H1 (cell line): Measurements from ENCODE around the gene TAGLN3. TPM values are rescaled to one million over a fixed set of nuclear protein-coding genes. Genes with fewer than 3 reads are reported as not detected.

Experiments used
- CTCF ChIA-PET: fragments of 300-600 bp; sonication (Branson Sonifier 250); formaldehyde crosslinking; loops from one replicate; lab custom pipeline; 2021; ENCODE audit not compliant: partially characterized antibody; lab: Charles Lee
- POLR2A ChIA-PET: fragments of 300-600 bp; sonication (Branson Sonifier 250); formaldehyde crosslinking; loops from one replicate; lab custom pipeline; 2021; ENCODE audit warnings: inconsistent platforms; ENCODE audit not compliant: partially characterized antibody; lab: Charles Lee
- DNase-seq, 2 experiments: peaks; one replicate each; pipeline versions ENCODE4 v3.0.0 to v3.0.0-alpha.2; 2010 to 2022; ENCODE audit warnings: low spot score in 2 of 2, low read depth in 1 of 2, mixed read lengths in 1 of 2
- FAIRE-seq: peaks from 2 replicates; lab custom pipeline; 2011; peaks lifted over from hg19 to GRCh38; lab: Jason Lieb, UNC
- H2AFZ ChIP-seq: 2 replicates; pipeline ENCODE4 v1.8.1; 2012; ENCODE audit warnings: low read length, inconsistent platforms
- H2AK5ac ChIP-seq: 2 replicates; pipeline ENCODE4 v1.6.1; 2013; ENCODE audit warnings: low read depth, low read length
- H2BK120ac ChIP-seq: replicated peaks from 2 replicates; pipeline ENCODE3; 2013; ENCODE audit warnings: low read depth, low read length, inconsistent platforms
- H2BK12ac ChIP-seq: 2 replicates; pipeline ENCODE4 v1.6.1; 2013; ENCODE audit warnings: low read depth, low read length
- H2BK15ac ChIP-seq: 2 replicates; pipeline ENCODE4 v1.6.1; 2013; ENCODE audit warnings: low read length
- H2BK20ac ChIP-seq: 2 replicates; pipeline ENCODE4 v1.6.1; 2013; ENCODE audit warnings: low read length
- H2BK5ac ChIP-seq: 2 replicates; pipeline ENCODE4 v1.6.1; 2013; ENCODE audit warnings: low read depth, low read length
- H3K14ac ChIP-seq: 2 replicates; pipeline ENCODE4 v1.6.1; 2013; ENCODE audit warnings: inconsistent platforms; ENCODE audit not compliant: insufficient read length
- H3K18ac ChIP-seq: 2 replicates; pipeline ENCODE4 v1.6.1; 2013; ENCODE audit warnings: low read length; ENCODE audit errors: extremely low read depth
- H3K23ac ChIP-seq: 2 replicates; pipeline ENCODE4 v1.6.1; 2013; ENCODE audit warnings: inconsistent platforms; ENCODE audit not compliant: insufficient read length
- H3K23me2 ChIP-seq: 2 replicates; pipeline ENCODE4 v1.6.1; 2013; ENCODE audit warnings: low read depth, low read length
- H3K27ac ChIP-seq: 2 replicates; pipeline ENCODE4 v1.6.1; 2011; ENCODE audit warnings: low read depth, low read length, inconsistent platforms
- H3K27me3 ChIP-seq, 4 experiments: replicated peaks in 1 of 4; 1 replicate in 1 of 4; 2 replicates in 3 of 4; pipeline versions ENCODE4 v1.6.1 to v1.8.1; 2011 to 2013; ENCODE audit warnings: low read length in 3 of 4, mild to moderate bottlenecking in 3 of 4, inconsistent platforms in 2 of 4, mixed read lengths in 2 of 4, moderate library complexity in 1 of 4; ENCODE audit not compliant: control insufficient read depth in 3 of 4, insufficient read depth in 3 of 4; ENCODE audit errors: extremely low read depth in 1 of 4
- H3K36me3 ChIP-seq, 4 experiments: 2 replicates each; pipeline versions ENCODE4 v1.6.1 to v1.8.1; 2011 to 2013; ENCODE audit warnings: mild to moderate bottlenecking in 4 of 4, low read length in 3 of 4, moderate library complexity in 2 of 4, control low read depth in 1 of 4, inconsistent platforms in 1 of 4; ENCODE audit not compliant: insufficient read depth in 4 of 4, control insufficient read depth in 2 of 4
- H3K4ac ChIP-seq: replicated peaks from 2 replicates; pipeline ENCODE3; 2013; ENCODE audit warnings: low read length, low read depth, mixed read lengths, inconsistent platforms; ENCODE audit not compliant: insufficient read length
- H3K4me1 ChIP-seq, 4 experiments: replicated peaks in 1 of 4; 1 replicate in 1 of 4; 2 replicates in 3 of 4; pipeline versions ENCODE4 v1.6.1 to v1.8.1; 2011 to 2013; ENCODE audit warnings: low read length in 3 of 4, inconsistent platforms in 2 of 4, mixed read lengths in 1 of 4; ENCODE audit not compliant: insufficient read depth in 4 of 4, control insufficient read depth in 3 of 4
- H3K4me2 ChIP-seq, 2 experiments: 2 replicates each; pipeline versions ENCODE4 v1.6.1 to v1.8.1; 2011 to 2013; ENCODE audit warnings: low read depth in 2 of 2, low read length in 2 of 2, control low read depth in 1 of 2, inconsistent platforms in 1 of 2, mild to moderate bottlenecking in 1 of 2; ENCODE audit not compliant: insufficient read depth in 1 of 2
- H3K4me3 ChIP-seq, 4 experiments: fragments of 200-600, 300-600 bp in 1 of 4; sonication (generic), shearing (Covaris generic), sonication (Bioruptor Twin) in 1 of 4; 2 replicates each; pipeline versions ENCODE4 v1.5.1 to v1.8.1; 2011 to 2016; ENCODE audit warnings: low read length in 4 of 4, low read depth in 3 of 4, control low read depth in 2 of 4, inconsistent platforms in 2 of 4, mild to moderate bottlenecking in 2 of 4, mixed read lengths in 1 of 4, moderate library complexity in 1 of 4; ENCODE audit not compliant: insufficient read depth in 2 of 4; ENCODE audit errors: extremely low read depth in 1 of 4
- H3K56ac ChIP-seq: replicated peaks from 2 replicates; pipeline ENCODE3; 2013; ENCODE audit warnings: low read depth, mild to moderate bottlenecking, mixed read lengths, low read length, inconsistent platforms; ENCODE audit not compliant: insufficient read length
- H3K79me1 ChIP-seq: 2 replicates; pipeline ENCODE4 v1.6.1; 2013; ENCODE audit warnings: low read depth, low read length, control low read depth
- H3K79me2 ChIP-seq, 2 experiments: 2 replicates each; pipeline versions ENCODE4 v1.6.1 to v1.8.1; 2012 to 2013; ENCODE audit warnings: low read length in 2 of 2, mild to moderate bottlenecking in 2 of 2, inconsistent platforms in 1 of 2; ENCODE audit not compliant: insufficient read depth in 2 of 2, control insufficient read depth in 1 of 2
- H3K9ac ChIP-seq, 4 experiments: replicated peaks in 1 of 4; 1 replicate in 1 of 4; 2 replicates in 3 of 4; pipeline versions ENCODE4 v1.6.1 to v1.8.1; 2011 to 2013; ENCODE audit warnings: low read depth in 3 of 4, low read length in 3 of 4, control low read depth in 2 of 4, mild to moderate bottlenecking in 2 of 4, moderate library complexity in 2 of 4, inconsistent platforms in 1 of 4; ENCODE audit errors: extremely low read depth in 1 of 4
- H3K9me3 ChIP-seq, 2 experiments: 2 replicates each; pipeline versions ENCODE4 v1.6.1 to v1.8.1; 2012 to 2013; ENCODE audit warnings: mild to moderate bottlenecking in 2 of 2, moderate library complexity in 2 of 2, control low read depth in 1 of 2, inconsistent platforms in 1 of 2, low read depth in 1 of 2, low read length in 1 of 2, mixed read lengths in 1 of 2; ENCODE audit not compliant: insufficient read depth in 2 of 2
- H4K20me1 ChIP-seq, 2 experiments: replicated peaks in 1 of 2; 2 replicates each; pipeline versions ENCODE3 to v1.8.1; 2011 to 2013; ENCODE audit warnings: inconsistent platforms in 2 of 2, low read length in 2 of 2, mild to moderate bottlenecking in 1 of 2; ENCODE audit not compliant: insufficient read depth in 2 of 2, control insufficient read depth in 1 of 2
- H4K5ac ChIP-seq: 2 replicates; pipeline ENCODE4 v1.6.1; 2013; ENCODE audit warnings: low read length, low read depth, mixed read lengths, inconsistent platforms; ENCODE audit not compliant: insufficient read length
- H4K8ac ChIP-seq: 2 replicates; pipeline ENCODE4 v1.8.0; 2013; ENCODE audit warnings: mild to moderate bottlenecking, moderate library complexity, low read length, inconsistent platforms; ENCODE audit not compliant: insufficient read depth; ENCODE audit errors: extremely low read depth
- H4K91ac ChIP-seq: replicated peaks from 2 replicates; pipeline ENCODE3; 2013; ENCODE audit warnings: low read length, mixed read lengths, inconsistent platforms; ENCODE audit not compliant: insufficient read length
- CBX8 ChIP-seq: fragments of 300-800, 300-1000 bp; sonication (generic); IDR thresholded peaks from 2 replicates; pipeline ENCODE4 v1.7.1; 2016; ENCODE audit warnings: low read depth, low read length, borderline replicate concordance
- KDM5A ChIP-seq: fragments of 200-600 bp; IDR thresholded peaks from 2 replicates; pipeline ENCODE4 v1.7.1; 2012; ENCODE audit warnings: mild to moderate bottlenecking, low read length, inconsistent platforms, mixed read lengths
- NRF1 ChIP-seq: IDR thresholded peaks from 2 replicates; pipeline ENCODE4 v1.6.1; 2011; ENCODE audit warnings: mild to moderate bottlenecking, low read depth, low read length, improper control_type of control experiment
- RNF2 ChIP-seq: fragments of 200-900, 300-1000 bp; sonication (generic); IDR thresholded peaks from 2 replicates; pipeline ENCODE4 v1.7.1; 2016; ENCODE audit warnings: borderline replicate concordance, low read depth, mild to moderate bottlenecking, antibody characterized with exemption, low read length; ENCODE audit not compliant: poor library complexity, severe bottlenecking; ENCODE audit errors: missing control alignments
- SAP30 ChIP-seq: fragments of 300-600 bp; sonication (generic); IDR thresholded peaks from 2 replicates; pipeline ENCODE4 v1.7.1; 2012; ENCODE audit warnings: low read length, moderate library complexity, mild to moderate bottlenecking, inconsistent platforms; ENCODE audit not compliant: insufficient read depth, insufficient replicate concordance
- SIRT6 ChIP-seq: IDR thresholded peaks from one replicate; pipeline ENCODE4 v1.7.1; 2012; ENCODE audit warnings: low read length, inconsistent platforms
- WGBS, 2 experiments: shearing (Covaris generic) in 1 of 2; methylation state at CpG; one replicate each; pipeline versions ENCODE4 v1.1.6 to v1.1.7; 2013 to 2015; ENCODE audit warnings: low lambda C conversion rate in 2 of 2, mixed read lengths in 2 of 2, inconsistent platforms in 1 of 2, low coverage in 1 of 2, missing lambda C conversion rate in 1 of 2; ENCODE audit not compliant: insufficient replicate concordance in 2 of 2, insufficient coverage in 1 of 2, insufficient read length in 1 of 2; ENCODE audit errors: extremely low coverage in 1 of 2, missing lambda C conversion rate in 1 of 2; 5-methylcytosine and 5-hydroxymethylcytosine counted together
- polyA plus RNA-seq, 7 experiments: library from polyadenylated mRNA; depleted of rRNA in 3 of 7; stranded (reverse) in 5 of 7; unstranded in 2 of 7; fragments of >200 nt in 5 of 7; fragments of 200-250 nt in 2 of 7; gene quantifications; 1 replicate in 5 of 7; 2 replicates in 1 of 7; 4 replicates in 1 of 7; pipeline versions ENCODE4 v1.2.1 to v1.2.3, GENCODE V29; 2011 to 2013; ENCODE audit warnings: missing spikeins in 2 of 7, mixed read lengths in 2 of 7
- total RNA-seq: library from RNA; stranded (reverse); fragmentation: NEBNext Ultra II Directional; extraction: Animal tissue kit (Norgen Biotek cat#: 25700); gene quantifications from 2 replicates; pipeline ENCODE4 v1.2.1, GENCODE V29; 2021

Gene TAGLN3
- total and polyA plus RNA-seq, 2 of the 8 experiments (the other 6 are each of a cell fraction or from before 2014, with no cell fraction given), result 6.3 to 7.5 TPM

DNA sequence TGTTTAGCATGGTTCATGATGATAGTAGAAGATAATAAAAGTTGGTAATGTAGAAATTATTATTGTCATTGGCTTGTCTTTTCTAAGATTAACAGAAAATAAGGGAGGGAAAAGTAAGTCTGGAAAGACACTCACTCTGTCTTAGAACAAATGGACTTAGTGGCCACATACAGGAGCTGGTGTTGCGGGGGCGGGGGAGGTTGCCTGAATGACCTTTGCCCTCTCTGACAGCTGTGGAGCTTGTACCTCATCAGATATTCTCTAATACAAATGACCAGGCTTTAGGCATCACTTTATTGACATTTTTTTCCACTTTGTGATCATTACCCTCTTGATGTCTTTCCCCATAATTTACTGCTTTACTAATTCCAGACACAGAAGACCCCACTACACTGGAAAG lies 5.9 kb downstream of the TAGLN3 start:
- Histone ChIP-seq H2BK120ac (no peak overlapping the region), H2AFZ (no peak overlapping the region), H3K23ac (no peak overlapping the region), H4K5ac (no peak overlapping the region), H2BK5ac (no peak overlapping the region), H3K79me2 (no peaks in the 10 kb centered on the region), H3K4me1 (peaks cover 2 to 10% (median 5%) of the 10 kb centered on the region in 4 experiments; a peak in 5 of 7 replicates), H2BK20ac (no peak overlapping the region), H3K14ac (no peak overlapping the region), H3K27ac (no peak overlapping the region), H3K4ac (no peak overlapping the region), H3K18ac (no peak overlapping the region), H3K27me3 (peaks cover 1 to 16% (median 4%) of the 10 kb centered on the region in 4 experiments; a peak in 4 of 7 replicates), H2AK5ac (no peak overlapping the region), H2BK12ac (no peak overlapping the region), H3K23me2 (peaks cover 3% of the 10 kb centered on the region; the same call in 1 of the 2 replicates), H3K79me1 (no peaks in the 10 kb centered on the region), H2BK15ac (no peak overlapping the region), H3K9me3 (no peaks in the 10 kb centered on the region), H4K91ac (no peak overlapping the region), H3K36me3 (peaks cover 0 to 3% (median 1%) of the 10 kb centered on the region in 4 experiments; a peak in 3 of 8 replicates), H4K20me1 (peaks cover 3% of the 10 kb centered on the region in 2 experiments), H3K56ac (no peak overlapping the region), H4K8ac (no peak overlapping the region), H3K9ac (no peak overlapping the region), H3K4me3 (no peak overlapping the region), H3K4me2 (no peak overlapping the region)
- DNase-seq (no peak), FAIRE-seq (no peak)
- 93% methylated on average over 2 of the region's 2 CpGs; no CpG with 5 or more reads in 1 of the 2 experiments for WGBS, 2 experiments
- CTCF ChIA-PET, result interaction anchor here (1.5 to 21.3 kb wide), 3 partner anchors 7 to 15 kb away, joined by 5 to 384 read pairs (median 70); no protein-coding TSS in a partner anchor
- POLR2A ChIA-PET, result interaction anchor here (1.2 kb wide), 1 partner anchor 50 kb away, joined by 4 read pairs; no protein-coding TSS in a partner anchor
- TF ChIP-seq RNF2 (no peak), KDM5A (no peak), SAP30 (no peak), SIRT6 (no peak), CBX8 (no peak), NRF1 (no peak)
